DOHH2 (cell line): ENCODE data around the gene MTRFR.

Source experiments
- CTCF ChIP-seq: fragments of 200-600 bp; sonication (generic); IDR thresholded peaks from one replicate; pipeline ENCODE4 v1.5.1; 2014; ENCODE audit warnings: antibody characterized with exemption, mild to moderate bottlenecking, low read depth, low read length; ENCODE audit not compliant: poor library complexity, severe bottlenecking
- EZH2phosphoT487 ChIP-seq: fragments of 200-600 bp; sonication (generic); IDR thresholded peaks from 2 replicates; pipeline ENCODE4 v1.6.1; 2017; ENCODE audit warnings: borderline replicate concordance, mild to moderate bottlenecking, antibody characterized with exemption, low read length, moderate library complexity, mixed read lengths

GRCh38 chr12:123280971-123281370, 47.7 kb downstream of the MTRFR start:
- no peak for TF ChIP-seq CTCF
- TF ChIP-seq EZH2phosphoT487 = no peak
